ENCODE results near the gene ZFYVE1. TPM values are rescaled to one million over a fixed set of nuclear protein-coding genes. Genes with fewer than 3 reads are reported as not detected.
"Not testable (repeated sequence)": the region's sequence is repeated elsewhere in the genome, so short reads cannot be mapped to it uniquely, and the experiment has no call there.

The ZFYVE1 gene
- total and polyA plus RNA-seq, 2 experiments from 2014 or later, result 3.2 to 12.5 TPM

DNA sequence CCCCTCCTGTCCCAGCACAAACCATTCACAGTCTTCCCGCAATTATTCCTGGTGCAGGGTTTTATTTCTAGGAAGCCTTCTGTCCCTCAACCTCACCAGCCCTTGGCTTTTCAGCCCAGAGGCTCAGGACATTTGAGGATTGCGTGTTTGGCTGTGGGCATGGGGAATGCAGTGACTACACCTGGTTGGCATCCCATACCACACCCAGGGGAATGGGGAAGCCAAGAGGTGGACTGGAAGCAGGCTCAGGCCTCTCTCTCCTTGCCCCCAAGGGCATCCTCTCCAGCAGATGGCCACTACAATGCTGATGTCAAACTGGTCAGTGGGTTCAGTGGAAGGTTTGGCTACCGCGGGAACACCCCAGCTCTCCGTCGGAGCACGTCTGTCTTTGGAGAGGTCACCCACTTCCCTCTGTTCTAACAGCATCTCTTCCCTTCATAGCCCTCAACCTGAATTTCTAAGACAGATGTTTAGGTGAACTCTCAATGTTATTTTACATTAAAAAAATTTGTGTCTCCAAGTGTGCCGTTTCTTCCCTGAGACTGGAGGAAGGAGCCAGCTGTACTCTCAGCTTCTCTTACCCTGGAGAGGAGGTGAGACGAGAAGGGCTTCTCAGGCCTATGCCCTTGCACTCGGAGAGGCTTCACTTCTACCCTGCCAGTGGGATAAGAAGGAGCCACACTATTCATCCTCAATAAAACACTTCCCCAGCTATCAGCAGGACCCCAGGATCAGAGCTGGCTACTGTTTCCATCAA, 65.1 kb downstream of the ZFYVE1 start (continued):
- TF ChIP-seq, protein P1, sequence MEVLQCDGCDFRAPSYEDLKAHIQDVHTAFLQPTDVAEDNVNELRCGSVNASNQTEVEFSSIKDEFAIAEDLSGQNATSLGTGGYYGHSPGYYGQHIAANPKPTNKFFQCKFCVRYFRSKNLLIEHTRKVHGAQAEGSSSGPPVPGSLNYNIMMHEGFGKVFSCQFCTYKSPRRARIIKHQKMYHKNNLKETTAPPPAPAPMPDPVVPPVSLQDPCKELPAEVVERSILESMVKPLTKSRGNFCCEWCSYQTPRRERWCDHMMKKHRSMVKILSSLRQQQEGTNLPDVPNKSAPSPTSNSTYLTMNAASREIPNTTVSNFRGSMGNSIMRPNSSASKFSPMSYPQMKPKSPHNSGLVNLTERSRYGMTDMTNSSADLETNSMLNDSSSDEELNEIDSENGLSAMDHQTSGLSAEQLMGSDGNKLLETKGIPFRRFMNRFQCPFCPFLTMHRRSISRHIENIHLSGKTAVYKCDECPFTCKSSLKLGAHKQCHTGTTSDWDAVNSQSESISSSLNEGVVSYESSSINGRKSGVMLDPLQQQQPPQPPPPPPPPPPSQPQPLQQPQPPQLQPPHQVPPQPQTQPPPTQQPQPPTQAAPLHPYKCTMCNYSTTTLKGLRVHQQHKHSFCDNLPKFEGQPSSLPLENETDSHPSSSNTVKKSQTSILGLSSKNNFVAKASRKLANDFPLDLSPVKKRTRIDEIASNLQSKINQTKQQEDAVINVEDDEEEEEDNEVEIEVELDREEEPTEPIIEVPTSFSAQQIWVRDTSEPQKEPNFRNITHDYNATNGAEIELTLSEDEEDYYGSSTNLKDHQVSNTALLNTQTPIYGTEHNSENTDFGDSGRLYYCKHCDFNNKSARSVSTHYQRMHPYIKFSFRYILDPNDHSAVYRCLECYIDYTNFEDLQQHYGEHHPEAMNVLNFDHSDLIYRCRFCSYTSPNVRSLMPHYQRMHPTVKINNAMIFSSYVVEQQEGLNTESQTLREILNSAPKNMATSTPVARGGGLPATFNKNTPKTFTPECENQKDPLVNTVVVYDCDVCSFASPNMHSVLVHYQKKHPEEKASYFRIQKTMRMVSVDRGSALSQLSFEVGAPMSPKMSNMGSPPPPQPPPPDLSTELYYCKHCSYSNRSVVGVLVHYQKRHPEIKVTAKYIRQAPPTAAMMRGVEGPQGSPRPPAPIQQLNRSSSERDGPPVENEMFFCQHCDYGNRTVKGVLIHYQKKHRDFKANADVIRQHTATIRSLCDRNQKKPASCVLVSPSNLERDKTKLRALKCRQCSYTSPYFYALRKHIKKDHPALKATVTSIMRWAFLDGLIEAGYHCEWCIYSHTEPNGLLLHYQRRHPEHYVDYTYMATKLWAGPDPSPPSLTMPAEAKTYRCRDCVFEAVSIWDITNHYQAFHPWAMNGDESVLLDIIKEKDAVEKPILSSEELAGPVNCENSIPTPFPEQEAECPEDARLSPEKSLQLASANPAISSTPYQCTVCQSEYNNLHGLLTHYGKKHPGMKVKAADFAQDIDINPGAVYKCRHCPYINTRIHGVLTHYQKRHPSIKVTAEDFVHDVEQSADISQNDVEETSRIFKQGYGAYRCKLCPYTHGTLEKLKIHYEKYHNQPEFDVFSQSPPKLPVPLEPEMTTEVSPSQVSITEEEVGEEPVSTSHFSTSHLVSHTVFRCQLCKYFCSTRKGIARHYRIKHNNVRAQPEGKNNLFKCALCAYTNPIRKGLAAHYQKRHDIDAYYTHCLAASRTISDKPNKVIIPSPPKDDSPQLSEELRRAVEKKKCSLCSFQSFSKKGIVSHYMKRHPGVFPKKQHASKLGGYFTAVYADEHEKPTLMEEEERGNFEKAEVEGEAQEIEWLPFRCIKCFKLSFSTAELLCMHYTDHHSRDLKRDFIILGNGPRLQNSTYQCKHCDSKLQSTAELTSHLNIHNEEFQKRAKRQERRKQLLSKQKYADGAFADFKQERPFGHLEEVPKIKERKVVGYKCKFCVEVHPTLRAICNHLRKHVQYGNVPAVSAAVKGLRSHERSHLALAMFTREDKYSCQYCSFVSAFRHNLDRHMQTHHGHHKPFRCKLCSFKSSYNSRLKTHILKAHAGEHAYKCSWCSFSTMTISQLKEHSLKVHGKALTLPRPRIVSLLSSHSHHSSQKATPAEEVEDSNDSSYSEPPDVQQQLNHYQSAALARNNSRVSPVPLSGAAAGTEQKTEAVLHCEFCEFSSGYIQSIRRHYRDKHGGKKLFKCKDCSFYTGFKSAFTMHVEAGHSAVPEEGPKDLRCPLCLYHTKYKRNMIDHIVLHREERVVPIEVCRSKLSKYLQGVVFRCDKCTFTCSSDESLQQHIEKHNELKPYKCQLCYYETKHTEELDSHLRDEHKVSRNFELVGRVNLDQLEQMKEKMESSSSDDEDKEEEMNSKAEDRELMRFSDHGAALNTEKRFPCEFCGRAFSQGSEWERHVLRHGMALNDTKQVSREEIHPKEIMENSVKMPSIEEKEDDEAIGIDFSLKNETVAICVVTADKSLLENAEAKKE (CRISPR knock-in tag; IDR thresholded peaks at IDR 0.05), result no peak
- no peak for TF ChIP-seq NANOG (IDR thresholded peaks at IDR 0.05; ENCODE audit: borderline replicate concordance)
- TF ChIP-seq, protein P2, sequence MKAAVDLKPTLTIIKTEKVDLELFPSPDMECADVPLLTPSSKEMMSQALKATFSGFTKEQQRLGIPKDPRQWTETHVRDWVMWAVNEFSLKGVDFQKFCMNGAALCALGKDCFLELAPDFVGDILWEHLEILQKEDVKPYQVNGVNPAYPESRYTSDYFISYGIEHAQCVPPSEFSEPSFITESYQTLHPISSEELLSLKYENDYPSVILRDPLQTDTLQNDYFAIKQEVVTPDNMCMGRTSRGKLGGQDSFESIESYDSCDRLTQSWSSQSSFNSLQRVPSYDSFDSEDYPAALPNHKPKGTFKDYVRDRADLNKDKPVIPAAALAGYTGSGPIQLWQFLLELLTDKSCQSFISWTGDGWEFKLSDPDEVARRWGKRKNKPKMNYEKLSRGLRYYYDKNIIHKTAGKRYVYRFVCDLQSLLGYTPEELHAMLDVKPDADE (IDR thresholded peaks at IDR 0.05), result no peak
- TF ChIP-seq, protein P3, sequence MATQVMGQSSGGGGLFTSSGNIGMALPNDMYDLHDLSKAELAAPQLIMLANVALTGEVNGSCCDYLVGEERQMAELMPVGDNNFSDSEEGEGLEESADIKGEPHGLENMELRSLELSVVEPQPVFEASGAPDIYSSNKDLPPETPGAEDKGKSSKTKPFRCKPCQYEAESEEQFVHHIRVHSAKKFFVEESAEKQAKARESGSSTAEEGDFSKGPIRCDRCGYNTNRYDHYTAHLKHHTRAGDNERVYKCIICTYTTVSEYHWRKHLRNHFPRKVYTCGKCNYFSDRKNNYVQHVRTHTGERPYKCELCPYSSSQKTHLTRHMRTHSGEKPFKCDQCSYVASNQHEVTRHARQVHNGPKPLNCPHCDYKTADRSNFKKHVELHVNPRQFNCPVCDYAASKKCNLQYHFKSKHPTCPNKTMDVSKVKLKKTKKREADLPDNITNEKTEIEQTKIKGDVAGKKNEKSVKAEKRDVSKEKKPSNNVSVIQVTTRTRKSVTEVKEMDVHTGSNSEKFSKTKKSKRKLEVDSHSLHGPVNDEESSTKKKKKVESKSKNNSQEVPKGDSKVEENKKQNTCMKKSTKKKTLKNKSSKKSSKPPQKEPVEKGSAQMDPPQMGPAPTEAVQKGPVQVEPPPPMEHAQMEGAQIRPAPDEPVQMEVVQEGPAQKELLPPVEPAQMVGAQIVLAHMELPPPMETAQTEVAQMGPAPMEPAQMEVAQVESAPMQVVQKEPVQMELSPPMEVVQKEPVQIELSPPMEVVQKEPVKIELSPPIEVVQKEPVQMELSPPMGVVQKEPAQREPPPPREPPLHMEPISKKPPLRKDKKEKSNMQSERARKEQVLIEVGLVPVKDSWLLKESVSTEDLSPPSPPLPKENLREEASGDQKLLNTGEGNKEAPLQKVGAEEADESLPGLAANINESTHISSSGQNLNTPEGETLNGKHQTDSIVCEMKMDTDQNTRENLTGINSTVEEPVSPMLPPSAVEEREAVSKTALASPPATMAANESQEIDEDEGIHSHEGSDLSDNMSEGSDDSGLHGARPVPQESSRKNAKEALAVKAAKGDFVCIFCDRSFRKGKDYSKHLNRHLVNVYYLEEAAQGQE (IDR thresholded peaks at IDR 0.05; ENCODE audit: unreplicated experiment), result no peak
- no peak for TF ChIP-seq ZNF331 (CRISPR knock-in tag; IDR thresholded peaks at IDR 0.05; ENCODE audit: low read depth)
- TF ChIP-seq JUNB (IDR thresholded peaks at IDR 0.05; ENCODE audit: unreplicated experiment), result no peak

DNA sequence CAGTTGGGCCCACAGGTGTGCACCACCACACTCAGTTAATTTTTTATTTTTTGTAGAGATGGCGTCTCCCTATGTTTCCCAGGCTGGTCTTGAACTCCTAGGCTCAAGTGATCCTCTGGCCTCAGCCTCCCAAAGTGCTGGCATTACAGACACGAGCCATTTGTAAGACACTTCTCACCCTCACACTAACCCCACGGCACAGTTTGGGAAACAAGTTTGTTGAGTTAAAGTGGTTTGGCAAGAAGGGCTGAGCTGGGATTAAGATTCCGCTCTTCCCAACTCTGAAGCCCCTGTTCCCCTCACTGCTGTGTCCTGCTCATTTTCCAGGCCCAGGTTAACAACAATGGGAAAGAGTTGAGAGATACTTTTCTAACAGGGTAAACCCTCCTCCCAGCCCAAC, 65.9 kb downstream of the ZFYVE1 start:
- not testable (repeated sequence) for H3K9me3 Mint-ChIP-seq; H4K20me1 ChIP-seq (replicated peaks; ENCODE audit: insufficient read depth); ATAC-seq; H3K79me2 ChIP-seq (replicated peaks; ENCODE audit: insufficient read depth); H3K4me3 ChIP-seq; H3K27me3 ChIP-seq (ENCODE audit: insufficient read depth); H3K27ac Mint-ChIP-seq; H3K9me2 ChIP-seq (ENCODE audit: insufficient read depth); DNase-seq (ENCODE audit: low spot score); H3F3A ChIP-seq (replicated peaks; ENCODE audit: low read depth); H3K4me3 Mint-ChIP-seq; H3K4me1 Mint-ChIP-seq; H3K27ac ChIP-seq (ENCODE audit: low read depth); H2AFZ ChIP-seq; H3K4me2 ChIP-seq; H3K36me3 ChIP-seq (ENCODE audit: insufficient read depth); H3K4me1 ChIP-seq (ENCODE audit: insufficient read depth)
- Mint-ChIP-seq H3K27me3 (ENCODE audit: insufficient read depth, low read depth, poor library complexity) (peaks cover 11% of the 10 kb centered on the region), H3K36me3 (ENCODE audit: low read depth) (peaks cover 21% of the 10 kb centered on the region)

Data from GM23338 (cell line).